Right lobe of liver (tissue), 4 donors: Measurements from ENCODE around the gene ZP1.

ENCODE experiments used
- CTCF ChIP-seq, 4 donors: fragments of 200-600 bp in 3 of 4; fragments of 450-650 bp in 1 of 4; IDR thresholded peaks; one replicate each; pipeline versions ENCODE4 v1.5.1 to v1.8.0; 2016 to 2022; ENCODE audit warnings: antibody characterized with exemption in 4 of 4, mild to moderate bottlenecking in 2 of 4
- POLR2A ChIP-seq: fragments of 450-650 bp; IDR thresholded peaks from one replicate; pipeline ENCODE4 v1.6.1; 2017; ENCODE audit warnings: antibody characterized with exemption, mild to moderate bottlenecking
- donor health status: DM: no; HTN: no; CAD: no.
- donor health status: DM: no; HTN: no; CAD: no.
- donor health status: DM: no; HTN: yes; CAD: no.

- TF ChIP-seq POLR2A (no peak), CTCF (IDR thresholded peaks at IDR 0.05) (no peak)
Measured at GRCh38 chr11:60854140-60854846, 13.0 kb upstream of the ZP1 start.
